ENCODE data around the gene PLK4.
A peak's percentile ranks its signal among the peaks of the same experiment; 100 is the strongest.
"Not testable (repeated sequence)": the region's sequence is repeated elsewhere in the genome, so short reads cannot be mapped to it uniquely, and the experiment has no call there.

The PLK4 gene

GRCh38 chr4:127880763-127881562 lies at the start of gene PLK4:
Gene PLK4 (plus strand): TSS chr4:127880893. CDS start chr4:127881135, 242 bp downstream.
- peak; percentile 88 to 89 for DNase-seq (ENCODE audit: low read depth in 2 of 2)

GRCh38 chr4:127832585-127832984 lies 48.1 kb upstream of the PLK4 start:
- no peak for DNase-seq (ENCODE audit: low read depth in 2 of 2)

- DNase-seq (ENCODE audit: low read depth in 2 of 2), result no peak
These were observed 36.7 kb upstream of the PLK4 start for GRCh38 chr4:127843704-127844600.

- DNase-seq (ENCODE audit: low read depth in 2 of 2), result no peak
These were observed 36.0 kb upstream of the PLK4 start for GRCh38 chr4:127844601-127845116.

- no peak for DNase-seq (ENCODE audit: low read depth in 2 of 2)
These were observed 34.6 kb upstream of the PLK4 start for GRCh38 chr4:127846061-127846460.

- no peak for DNase-seq (ENCODE audit: low read depth in 2 of 2)
These were observed 33.9 kb upstream of the PLK4 start for GRCh38 chr4:127846765-127847164.

- DNase-seq (ENCODE audit: low read depth in 2 of 2), result no peak
These were observed 31.0 kb upstream of the PLK4 start for GRCh38 chr4:127849505-127850234.

GRCh38 chr4:127852661-127853060 lies 28.0 kb upstream of the PLK4 start:
- DNase-seq (ENCODE audit: low read depth in 2 of 2), result no peak

- no peak for DNase-seq (ENCODE audit: low read depth in 2 of 2)
These were observed 24.4 kb upstream of the PLK4 start for GRCh38 chr4:127856196-127856812.

GRCh38 chr4:127856813-127857447 lies 23.8 kb upstream of the PLK4 start:
- DNase-seq (ENCODE audit: low read depth in 2 of 2), result no peak

- DNase-seq (ENCODE audit: low read depth in 2 of 2), result no peak
These were observed 23.1 kb upstream of the PLK4 start for GRCh38 chr4:127857641-127858040.

GRCh38 chr4:127868196-127868595 lies 12.5 kb upstream of the PLK4 start:
- DNase-seq (ENCODE audit: low read depth in 2 of 2), result no peak

- no peak for DNase-seq (ENCODE audit: low read depth in 2 of 2)
These were observed 10.4 kb upstream of the PLK4 start for GRCh38 chr4:127870281-127870680.

- DNase-seq (ENCODE audit: low read depth in 2 of 2), result no peak
These were observed 10.0 kb upstream of the PLK4 start for GRCh38 chr4:127870688-127871087.

GRCh38 chr4:127875791-127876190 lies 4.9 kb upstream of the PLK4 start:
- no peak for DNase-seq (ENCODE audit: low read depth in 2 of 2)

- no peak for DNase-seq (ENCODE audit: low read depth in 2 of 2)
These were observed 821 bp downstream of the PLK4 start for GRCh38 chr4:127881563-127881864.

- no peak for DNase-seq (ENCODE audit: low read depth in 2 of 2)
These were observed 7.9 kb downstream of the PLK4 start for GRCh38 chr4:127888559-127888958.

GRCh38 chr4:127889903-127890302 lies 9.2 kb downstream of the PLK4 start:
- DNase-seq (ENCODE audit: low read depth in 2 of 2), result no peak

GRCh38 chr4:127896069-127896468 lies 15.4 kb downstream of the PLK4 start:
- DNase-seq (ENCODE audit: low read depth in 2 of 2), result no peak

GRCh38 chr4:127896528-127896927 lies 15.8 kb downstream of the PLK4 start:
- no peak for DNase-seq (ENCODE audit: low read depth in 2 of 2)

GRCh38 chr4:127899682-127900081 lies 19.0 kb downstream of the PLK4 start:
- DNase-seq (ENCODE audit: low read depth in 2 of 2), result not testable (repeated sequence)
